IPS DF 4.7 (cell line): ENCODE measurements around the gene FAM3A.
"Not testable (repeated sequence)": the region's sequence is repeated elsewhere in the genome, so short reads cannot be mapped to it uniquely, and the experiment has no call there.

Source experiments
- DNase-seq: peaks from one replicate; pipeline ENCODE4 v3.0.0-alpha.2; 2013; ENCODE audit warnings: low spot score; ENCODE audit errors: extremely low read depth

FAM3A gene

DNA sequence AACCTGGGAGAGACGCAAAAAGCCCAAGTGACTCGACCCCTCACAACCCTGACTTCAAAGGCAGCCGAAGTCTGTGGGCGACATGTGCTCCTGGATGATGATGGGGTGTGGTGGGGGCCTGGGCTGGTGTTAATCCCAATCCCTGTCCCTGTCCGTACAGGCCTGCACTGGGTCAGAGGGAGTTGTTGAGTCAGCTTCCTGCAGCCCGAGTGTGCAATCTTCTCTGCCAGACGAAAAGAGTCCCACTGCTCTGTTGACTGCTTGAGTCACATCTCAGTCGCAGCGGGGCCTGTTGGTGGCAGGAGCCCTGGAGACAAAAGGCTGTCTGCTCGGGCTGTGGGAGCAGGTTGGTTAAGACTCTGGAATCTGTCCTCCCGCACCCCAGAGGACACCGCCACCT, 10.3 kb downstream of the FAM3A start:
- no peak for DNase-seq

DNA sequence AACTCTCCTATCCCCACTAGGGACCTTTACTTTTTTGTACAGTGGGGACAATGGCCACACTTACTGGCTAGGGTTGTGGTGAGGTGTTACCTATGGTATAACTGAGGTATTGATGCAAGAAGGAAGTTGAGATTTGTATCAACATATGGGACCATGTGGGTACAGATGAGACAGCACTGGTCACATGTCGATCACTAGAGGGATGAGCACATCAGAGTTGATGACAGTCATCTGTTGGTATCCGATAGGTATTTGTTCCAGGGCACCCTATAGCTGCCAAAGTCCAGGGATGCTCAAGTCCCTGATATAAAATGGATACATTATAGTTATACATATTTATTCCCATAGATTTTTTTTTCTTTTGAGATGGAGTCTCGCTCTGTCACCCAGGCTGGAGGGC, 13.0 kb downstream of the FAM3A start:
- DNase-seq = no peak

DNA sequence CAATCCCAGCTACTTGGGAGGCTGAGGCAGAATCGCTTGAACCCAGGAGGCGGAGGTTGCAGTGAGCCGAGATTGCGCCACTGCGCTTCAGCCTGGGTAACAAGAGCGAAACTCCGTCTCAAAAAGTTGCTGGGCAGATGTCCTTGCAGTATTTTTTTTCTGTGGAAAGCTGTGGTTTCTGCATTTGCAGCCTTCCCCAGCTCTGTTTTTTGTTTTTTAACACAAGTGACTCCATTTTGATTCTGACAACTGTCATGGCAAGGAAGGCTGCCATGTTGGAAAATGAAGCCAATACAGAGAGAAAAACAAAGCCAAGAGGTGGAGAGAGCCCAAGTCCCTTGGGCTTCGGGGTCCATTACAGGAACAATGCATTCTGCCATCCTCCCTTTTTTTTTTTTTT, 13.9 kb downstream of the FAM3A start:
- no peak for DNase-seq

DNA sequence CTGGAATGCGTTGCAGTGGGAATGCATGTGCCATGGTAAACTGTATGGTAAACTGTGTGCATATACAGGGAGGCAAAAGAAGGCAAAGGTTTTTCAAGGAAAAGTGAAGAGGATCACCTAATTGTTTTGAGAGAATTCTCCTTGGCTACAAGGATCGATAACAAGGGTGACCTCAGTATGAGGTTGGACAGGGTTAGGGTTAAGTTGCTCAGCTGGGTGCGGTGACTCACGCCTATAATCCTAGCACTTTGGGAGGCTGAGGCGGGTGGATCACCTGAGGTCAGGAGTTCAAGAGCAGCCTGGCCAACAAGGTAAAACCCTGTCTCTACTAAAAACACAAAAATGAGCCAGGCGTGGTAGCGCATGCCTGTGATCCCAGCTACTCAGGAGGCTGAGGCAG, 14.6 kb downstream of the FAM3A start:
- not testable (repeated sequence) for DNase-seq

DNA sequence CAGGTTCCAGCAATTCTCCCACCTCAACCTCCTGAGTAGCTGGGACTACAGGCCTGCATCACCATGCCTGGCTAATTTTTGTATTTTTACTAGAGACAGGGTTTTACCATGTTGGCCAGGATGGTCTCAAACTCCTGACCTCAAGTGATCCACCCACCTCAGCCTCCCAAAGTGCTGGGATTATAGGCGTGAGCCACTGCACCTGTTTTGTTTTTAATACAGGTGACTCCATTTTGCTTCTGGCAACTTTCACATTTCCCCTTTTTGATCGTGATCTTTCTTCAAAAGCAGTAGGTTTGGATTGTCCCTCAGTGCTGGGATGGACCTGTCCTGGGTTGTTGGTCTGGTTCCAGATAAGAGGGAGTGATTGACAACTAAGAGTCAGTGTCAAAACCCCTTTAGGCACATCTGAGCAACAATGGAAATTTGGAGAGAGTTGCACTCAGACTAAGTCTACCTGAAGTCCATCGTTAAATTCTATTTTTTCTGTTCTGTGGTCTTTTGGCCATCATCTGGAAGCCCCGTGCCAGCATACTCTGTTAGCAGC, 19.4 kb downstream of the FAM3A start:
- not testable (repeated sequence) for DNase-seq

DNA sequence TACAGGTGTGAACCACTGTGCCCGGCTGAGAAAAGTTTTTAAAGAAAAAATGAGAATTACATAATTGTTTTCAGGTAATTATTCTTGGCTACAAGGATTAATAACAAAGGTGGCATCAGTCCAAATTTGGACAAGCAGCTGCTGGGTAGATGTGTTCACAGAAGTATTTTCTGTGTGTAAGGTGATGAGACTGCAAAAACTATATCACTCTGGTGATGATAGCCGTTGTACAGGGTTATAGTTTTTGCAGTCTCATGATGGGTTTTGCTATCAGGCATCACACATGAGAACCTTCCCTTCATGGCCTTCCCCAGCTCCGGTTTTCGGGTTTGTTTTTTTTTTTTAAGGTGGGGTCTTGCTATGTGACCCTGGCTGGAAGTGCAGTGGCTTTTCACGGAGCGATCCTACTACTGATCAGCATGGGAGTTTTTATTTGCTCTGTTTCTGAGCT, 20.5 kb downstream of the FAM3A start:
- DNase-seq = no peak

DNA sequence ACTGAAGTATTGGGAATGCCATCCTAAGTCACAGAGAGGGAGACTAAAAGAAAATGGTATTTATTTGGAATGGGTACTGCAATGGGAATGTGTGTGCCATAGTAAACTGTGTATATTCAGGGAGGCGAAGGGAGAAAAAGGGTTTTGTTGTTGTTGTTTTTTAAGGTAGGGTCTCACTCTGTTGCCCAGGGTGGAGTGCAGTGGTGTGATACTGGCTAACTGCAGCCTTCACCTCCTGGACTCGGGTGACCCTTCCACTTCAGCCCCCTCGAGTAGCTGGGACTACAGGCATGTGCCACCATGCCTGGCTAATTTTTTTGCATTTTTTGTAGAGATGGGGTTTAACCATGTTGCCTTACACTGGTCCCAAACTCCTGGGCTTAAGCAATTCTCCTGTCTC, 21.3 kb downstream of the FAM3A start:
- no peak for DNase-seq

DNA sequence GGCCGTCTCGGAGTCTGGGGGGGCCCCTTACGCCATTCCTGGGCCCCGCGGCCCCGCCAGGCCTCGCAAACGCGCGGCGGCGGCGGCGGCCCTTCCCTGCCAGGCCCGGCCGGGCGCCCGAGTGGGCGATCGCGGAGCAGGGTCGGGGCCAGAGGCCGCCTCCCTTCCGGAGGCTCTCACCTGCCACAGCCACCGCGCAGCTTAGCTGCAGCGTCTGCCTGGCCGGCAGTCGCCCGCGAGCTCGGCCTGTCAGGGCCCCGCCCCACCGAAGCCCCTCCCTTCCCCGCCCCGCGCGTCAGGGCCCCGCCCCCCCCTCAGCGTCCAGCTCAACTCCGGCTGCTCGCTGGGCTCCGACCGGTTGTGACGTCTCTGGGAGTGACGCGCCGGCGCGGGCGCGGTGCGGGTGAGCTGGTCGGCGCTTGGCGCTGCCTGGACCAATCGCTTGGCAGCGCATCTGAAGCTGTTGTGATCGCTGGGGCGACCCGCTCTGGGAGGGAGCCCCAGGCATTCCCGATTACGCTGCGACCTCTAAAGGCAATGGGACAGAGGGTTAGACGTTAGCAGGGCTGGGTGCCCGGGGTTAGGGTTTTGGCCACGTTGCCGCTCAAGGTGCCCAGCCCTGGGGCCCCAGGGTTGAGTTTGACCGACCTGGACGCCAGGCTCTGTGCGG, 25.5 kb downstream of the FAM3A start, which contains the start of gene SLC10A3:
SLC10A3 (minus strand) TSS at position 216 of the 670 bp plus-strand sequence. CDS start 1,689 bp downstream, outside the sequence.
- peak; percentile 66 for DNase-seq

DNA sequence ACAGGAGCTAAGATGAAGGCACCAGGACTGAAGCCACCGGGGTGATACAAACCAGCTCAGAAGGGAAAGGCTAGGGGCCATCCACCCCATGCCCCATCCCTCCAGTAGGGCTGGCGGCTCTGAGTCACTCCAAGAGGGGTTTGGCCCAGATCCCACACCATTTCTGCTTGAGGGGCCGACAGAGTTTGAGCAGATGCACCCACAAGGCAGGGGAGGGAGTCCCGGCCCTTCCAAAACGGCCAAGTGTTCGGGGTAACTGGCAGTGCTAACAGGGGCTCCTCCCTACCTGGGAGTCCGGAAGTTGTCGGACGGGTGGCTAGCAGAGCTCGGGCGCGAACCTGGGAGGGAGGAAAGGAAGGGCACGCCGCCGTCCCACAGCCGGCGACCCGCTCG, 26.0 kb downstream of the FAM3A start:
- no peak for DNase-seq

DNA sequence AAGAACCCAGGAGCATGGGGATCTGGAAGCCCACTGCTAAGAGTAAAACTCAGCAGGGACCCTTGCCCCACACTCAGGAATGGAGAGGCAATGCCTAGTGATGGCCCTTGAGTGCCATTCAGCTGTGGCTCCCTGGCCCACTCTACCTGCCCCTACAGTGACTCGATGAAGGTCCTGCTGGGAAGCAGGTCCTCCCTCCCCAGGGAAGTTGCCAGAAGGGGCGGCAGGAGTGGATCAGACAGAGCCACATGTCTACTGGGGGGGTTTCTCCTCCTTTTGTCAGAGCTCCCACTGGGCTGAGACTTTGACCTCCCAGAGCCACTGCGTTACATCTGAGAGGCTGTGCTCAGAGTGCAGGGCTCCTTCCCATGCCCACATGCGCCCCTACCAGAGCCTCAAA, 26.9 kb downstream of the FAM3A start:
- no peak for DNase-seq

DNA sequence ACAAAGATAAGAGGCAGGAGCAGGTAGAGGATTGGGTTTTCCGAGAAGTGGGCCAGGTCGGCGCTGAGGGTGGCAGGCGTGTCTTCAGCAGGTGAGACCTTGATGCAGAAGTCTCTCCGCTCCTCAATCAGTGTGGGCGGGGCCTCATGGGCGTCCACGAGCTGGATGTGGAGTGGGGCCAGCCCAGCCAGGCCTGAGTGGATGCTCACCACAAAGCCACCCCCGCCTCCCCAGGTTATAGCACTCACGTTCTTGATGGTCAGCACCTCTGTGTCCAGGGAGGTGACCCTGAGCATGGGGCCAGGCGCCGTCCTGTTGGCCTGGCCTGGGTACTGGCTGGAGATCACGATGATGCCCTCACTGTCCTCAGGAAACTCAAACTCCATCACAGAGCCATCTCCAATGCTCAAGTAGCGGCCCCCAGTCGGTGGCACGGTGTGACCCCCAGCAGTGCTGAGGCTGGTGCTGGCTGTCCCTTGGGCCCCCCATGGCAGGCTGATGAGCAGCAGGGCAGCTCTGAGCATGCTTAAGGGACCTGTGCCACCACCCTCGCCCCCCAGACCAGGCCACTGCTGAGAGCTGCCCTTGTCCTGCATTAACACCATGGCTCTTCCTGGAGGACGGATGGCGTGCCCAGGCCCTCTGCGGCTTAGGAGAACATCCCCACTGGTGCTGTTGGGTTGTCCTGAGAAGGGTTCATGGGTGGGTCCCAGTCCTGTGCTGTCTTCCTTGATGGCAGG, 27.5 kb downstream of the FAM3A start:
- no peak for DNase-seq

DNA sequence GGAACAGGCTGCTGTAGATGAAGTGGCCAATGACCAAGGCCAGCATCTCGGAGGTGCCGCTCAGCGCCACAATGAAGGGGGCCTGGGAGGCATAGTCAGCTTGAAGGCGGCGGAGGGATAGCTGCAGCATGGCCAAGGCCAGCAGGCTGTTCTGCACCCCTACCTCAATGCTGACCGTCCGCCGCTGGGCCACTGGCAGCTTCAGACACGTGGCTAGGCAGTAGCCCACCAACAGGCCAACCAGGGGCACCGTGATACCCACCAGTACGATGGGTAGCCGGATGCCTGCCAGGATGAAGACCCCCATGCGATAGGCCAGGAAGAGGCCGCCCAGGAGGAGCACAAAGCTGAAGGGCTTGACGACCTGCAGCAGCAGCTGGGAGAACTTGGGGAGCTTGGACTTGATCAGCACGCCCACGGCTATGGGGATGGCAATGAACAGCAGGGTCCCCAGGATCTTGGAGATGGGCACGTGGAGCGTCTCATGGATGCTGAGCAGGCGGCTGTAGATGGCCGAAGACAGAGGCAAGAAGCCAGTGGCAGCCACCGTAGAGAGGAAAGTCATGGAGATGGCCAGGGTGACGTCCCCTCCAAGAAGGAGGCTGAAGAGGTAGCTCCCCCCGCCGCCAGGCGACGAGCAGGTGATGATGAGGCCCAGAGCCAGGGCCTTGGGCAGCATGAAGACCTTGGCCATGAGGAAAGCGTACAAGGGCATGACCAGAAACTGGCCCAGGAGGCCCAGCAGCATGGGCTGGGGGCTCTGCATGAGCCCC, 28.3 kb downstream of the FAM3A start:
- no peak for DNase-seq

DNA sequence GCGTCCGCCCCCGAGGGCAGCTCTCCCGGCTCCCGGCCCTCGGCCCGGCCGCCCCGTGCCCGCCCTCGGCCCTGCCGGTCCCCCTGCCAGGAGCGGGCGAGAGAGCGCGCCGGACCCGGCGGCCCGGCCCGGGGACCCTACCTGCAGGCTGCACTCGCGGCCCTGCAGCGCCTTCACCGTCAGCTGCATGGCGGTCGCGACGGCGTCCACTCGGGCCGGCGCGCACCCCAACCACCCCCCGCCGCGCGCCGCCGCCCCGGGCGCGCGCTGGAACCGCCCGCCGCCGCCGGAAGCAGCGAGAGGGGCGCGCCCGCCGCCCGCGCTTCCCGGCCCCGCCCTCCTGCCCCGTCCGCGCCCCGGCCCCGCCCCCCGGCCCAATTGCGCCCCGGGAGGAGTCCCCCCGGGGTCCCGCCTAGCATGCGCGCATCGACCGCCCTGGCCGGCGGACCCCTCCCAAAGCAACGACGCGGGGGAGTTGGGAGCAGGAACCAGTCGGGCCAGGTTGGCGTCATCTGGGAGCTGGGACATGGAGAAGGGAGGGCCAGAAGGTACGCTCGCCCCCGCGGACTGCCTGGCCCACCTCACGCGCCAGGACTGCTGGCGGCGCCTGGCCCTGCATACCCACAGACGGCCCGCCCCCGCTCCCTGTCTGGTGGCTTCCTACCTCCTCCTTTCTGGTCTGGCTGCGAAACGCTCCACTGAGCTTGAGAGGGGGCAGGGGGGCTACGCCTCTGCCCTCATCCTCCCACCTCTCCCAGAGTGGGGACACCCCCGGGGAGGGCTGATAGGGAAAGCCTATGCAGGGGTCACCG, 29.4 kb downstream of the FAM3A start, which contains the start of gene UBL4A:
UBL4A (minus strand) TSS at position 220 of the 812 bp plus-strand sequence; CDS start at position 189, 31 bp downstream.
- DNase-seq = no peak

DNA sequence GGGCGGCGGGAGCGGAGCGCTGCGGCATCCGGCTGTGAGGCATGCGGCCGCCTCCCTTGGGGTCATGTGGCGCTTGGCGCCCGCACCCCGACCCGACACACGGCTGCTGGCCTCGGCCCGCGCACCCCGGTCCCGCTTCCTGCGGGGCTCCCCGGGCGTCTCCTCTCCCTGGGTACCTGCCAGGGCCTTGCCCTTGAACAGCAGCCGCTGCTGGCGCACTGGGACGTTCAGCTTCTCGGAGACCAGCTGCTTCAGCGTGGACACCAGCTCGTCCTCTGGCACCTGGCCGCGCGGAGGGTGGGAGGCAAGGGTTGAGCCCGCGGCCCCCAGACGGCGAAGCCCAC, 30.0 kb downstream of the FAM3A start:
- no peak for DNase-seq

DNA sequence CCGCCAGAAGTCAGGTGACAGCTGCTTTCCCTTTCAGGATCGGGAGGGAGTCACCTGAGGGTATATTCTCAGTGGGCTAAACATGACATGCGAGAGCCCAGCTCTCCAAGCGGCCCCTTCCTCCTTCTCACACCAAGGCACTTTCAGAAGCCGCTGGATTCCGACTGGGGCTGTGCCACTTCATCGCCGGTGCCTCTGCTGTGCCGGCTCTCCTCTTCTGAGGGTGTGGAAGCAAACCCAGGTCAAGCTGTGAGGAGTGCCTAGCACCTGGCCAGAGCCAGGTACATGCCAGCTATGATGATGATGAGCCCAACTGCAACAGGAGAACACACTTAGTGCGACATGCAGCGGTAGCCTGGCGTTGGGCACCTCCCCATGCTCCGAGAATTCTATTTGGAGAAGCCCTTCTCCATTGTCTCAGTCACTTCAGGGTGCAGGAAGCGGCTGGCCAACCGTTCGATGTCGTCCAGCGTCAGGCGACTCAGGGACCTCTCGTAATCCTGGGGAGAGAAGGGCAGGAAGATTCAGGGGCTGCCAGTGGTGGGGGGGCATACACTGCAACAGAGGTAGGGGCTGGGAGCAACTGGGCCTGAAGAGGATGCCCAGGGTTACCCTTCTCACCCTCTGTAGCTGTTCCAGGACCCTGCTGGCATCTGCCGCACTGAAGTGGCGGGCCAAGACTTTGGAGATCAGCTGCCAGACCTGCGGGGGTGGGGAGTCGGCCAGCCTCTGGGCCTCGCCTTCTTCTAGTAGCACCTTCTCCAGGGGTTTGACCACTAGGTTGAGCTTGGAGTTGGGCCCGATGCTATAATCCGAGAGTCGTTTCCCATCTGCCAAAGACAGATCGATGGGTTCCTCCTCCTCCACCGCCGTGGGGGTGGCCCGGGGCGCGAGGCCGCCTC, 30.6 kb downstream of the FAM3A start:
- no peak for DNase-seq

DNA sequence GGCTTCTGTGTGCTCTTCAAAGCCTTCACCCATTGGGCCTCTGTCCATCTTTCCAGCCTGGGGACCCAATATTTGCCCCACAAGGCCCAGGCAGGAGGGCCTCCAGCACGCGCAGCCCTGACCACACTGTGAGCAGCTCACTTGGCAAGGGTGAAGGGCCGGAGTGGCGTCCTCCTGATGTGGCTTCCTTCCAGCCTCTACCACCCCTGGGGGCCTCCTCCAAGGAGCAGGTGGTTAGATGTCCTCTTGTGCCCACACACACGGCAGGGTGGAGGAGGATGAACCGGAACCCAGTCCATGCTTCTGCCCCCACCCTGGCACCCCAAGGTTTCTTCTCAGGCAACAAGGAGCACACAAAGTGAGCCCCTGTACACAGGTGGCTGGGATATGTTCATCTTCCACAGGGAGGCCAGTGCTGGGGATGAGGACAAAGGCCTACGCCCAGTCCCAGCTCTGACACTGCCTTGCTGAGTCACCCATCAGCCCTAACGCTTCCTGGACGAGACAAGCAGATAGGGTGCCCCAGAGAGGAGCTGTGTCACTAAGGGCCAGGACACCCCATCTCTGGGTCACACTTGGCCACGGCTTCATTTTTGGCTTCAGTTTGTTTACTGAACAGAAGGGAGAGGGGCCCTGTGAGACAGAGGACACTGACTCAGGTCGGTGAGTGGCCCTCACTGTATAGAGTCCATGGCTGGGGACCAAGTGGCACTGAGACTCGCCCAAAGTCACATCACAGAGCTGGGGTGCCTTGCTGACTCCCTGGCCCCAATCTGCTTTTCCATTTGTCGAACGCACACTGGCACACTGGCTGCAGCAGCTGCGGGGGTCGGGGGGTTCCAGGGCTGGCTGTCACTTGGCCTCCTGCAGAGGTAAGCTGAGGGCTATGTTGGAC, 31.5 kb downstream of the FAM3A start:
- DNase-seq = no peak

DNA sequence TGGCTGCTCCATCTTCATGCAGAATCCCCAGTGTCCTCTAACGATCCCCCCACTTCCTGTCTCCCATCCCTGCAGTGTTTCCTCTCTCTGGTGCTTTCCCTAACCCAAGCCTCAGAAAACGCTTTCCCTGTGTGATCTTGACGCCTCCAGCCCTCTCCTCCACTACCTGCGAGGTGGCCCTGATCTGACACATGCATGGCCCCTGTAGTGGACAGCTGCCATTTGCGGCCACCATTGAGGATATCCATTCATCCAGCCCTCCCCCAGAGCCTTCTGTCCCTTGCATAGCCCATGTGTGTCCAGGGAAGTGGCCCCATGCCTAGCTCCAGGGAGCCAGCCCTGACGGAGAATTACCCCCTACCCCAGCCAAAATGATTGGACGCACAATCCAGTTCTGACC, 32.7 kb downstream of the FAM3A start:
- no peak for DNase-seq

DNA sequence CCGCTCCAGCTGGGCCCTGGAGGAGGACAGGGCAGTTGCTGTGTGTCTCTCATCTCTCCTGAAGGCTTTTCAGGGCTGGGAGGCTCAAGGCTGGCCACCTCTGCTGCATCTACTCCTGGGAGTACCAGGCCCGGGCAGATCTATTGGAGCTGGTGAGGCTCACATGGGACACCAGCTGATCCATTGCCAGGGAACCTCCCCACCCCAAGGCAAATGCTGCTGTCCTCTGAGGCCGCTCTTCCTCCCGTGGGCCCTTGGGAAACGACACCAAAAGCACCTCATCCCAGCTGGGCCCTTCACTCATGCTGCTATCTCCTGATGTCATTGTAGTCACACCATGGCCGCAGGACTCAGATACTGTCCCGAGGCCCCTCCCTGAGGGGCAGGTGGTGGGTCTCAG, 33.2 kb downstream of the FAM3A start:
- DNase-seq = no peak
